H1 (cell line): ENCODE data around the gene PRR14L. TPM values are rescaled to one million over a fixed set of nuclear protein-coding genes. Genes with fewer than 3 reads are reported as not detected.

Experiments
- BRCA1 ChIP-seq: IDR thresholded peaks from 2 replicates; pipeline ENCODE4 v1.6.1; 2012; ENCODE audit warnings: low read depth, low read length, improper control_type of control experiment
- polyA plus RNA-seq, 7 experiments: library from polyadenylated mRNA; depleted of rRNA in 3 of 7; stranded (reverse) in 5 of 7; unstranded in 2 of 7; fragments of >200 nt in 5 of 7; fragments of 200-250 nt in 2 of 7; gene quantifications; 1 replicate in 5 of 7; 2 replicates in 1 of 7; 4 replicates in 1 of 7; pipeline versions ENCODE4 v1.2.1 to v1.2.3, GENCODE V29; 2011 to 2013; ENCODE audit warnings: missing spikeins in 2 of 7, mixed read lengths in 2 of 7
- total RNA-seq: library from RNA; stranded (reverse); fragmentation: NEBNext Ultra II Directional; extraction: Animal tissue kit (Norgen Biotek cat#: 25700); gene quantifications from 2 replicates; pipeline ENCODE4 v1.2.1, GENCODE V29; 2021
- TF ChIP-seq, protein P1 (sequence below): fragments of 300-600 bp; sonication (generic); IDR thresholded peaks from 2 replicates; pipeline ENCODE4 v1.7.1; 2012; ENCODE audit warnings: low read length, moderate library complexity, mild to moderate bottlenecking, inconsistent platforms; ENCODE audit not compliant: insufficient replicate concordance

Gene PRR14L
- total and polyA plus RNA-seq, 2 of the 8 experiments (the other 6 are each of a cell fraction or from before 2014, with no cell fraction given), result 26.5 to 98.6 TPM

GRCh38 chr22:31723723-31724122 lies 26.2 kb downstream of the PRR14L start (continued):
- TF ChIP-seq, protein P1, sequence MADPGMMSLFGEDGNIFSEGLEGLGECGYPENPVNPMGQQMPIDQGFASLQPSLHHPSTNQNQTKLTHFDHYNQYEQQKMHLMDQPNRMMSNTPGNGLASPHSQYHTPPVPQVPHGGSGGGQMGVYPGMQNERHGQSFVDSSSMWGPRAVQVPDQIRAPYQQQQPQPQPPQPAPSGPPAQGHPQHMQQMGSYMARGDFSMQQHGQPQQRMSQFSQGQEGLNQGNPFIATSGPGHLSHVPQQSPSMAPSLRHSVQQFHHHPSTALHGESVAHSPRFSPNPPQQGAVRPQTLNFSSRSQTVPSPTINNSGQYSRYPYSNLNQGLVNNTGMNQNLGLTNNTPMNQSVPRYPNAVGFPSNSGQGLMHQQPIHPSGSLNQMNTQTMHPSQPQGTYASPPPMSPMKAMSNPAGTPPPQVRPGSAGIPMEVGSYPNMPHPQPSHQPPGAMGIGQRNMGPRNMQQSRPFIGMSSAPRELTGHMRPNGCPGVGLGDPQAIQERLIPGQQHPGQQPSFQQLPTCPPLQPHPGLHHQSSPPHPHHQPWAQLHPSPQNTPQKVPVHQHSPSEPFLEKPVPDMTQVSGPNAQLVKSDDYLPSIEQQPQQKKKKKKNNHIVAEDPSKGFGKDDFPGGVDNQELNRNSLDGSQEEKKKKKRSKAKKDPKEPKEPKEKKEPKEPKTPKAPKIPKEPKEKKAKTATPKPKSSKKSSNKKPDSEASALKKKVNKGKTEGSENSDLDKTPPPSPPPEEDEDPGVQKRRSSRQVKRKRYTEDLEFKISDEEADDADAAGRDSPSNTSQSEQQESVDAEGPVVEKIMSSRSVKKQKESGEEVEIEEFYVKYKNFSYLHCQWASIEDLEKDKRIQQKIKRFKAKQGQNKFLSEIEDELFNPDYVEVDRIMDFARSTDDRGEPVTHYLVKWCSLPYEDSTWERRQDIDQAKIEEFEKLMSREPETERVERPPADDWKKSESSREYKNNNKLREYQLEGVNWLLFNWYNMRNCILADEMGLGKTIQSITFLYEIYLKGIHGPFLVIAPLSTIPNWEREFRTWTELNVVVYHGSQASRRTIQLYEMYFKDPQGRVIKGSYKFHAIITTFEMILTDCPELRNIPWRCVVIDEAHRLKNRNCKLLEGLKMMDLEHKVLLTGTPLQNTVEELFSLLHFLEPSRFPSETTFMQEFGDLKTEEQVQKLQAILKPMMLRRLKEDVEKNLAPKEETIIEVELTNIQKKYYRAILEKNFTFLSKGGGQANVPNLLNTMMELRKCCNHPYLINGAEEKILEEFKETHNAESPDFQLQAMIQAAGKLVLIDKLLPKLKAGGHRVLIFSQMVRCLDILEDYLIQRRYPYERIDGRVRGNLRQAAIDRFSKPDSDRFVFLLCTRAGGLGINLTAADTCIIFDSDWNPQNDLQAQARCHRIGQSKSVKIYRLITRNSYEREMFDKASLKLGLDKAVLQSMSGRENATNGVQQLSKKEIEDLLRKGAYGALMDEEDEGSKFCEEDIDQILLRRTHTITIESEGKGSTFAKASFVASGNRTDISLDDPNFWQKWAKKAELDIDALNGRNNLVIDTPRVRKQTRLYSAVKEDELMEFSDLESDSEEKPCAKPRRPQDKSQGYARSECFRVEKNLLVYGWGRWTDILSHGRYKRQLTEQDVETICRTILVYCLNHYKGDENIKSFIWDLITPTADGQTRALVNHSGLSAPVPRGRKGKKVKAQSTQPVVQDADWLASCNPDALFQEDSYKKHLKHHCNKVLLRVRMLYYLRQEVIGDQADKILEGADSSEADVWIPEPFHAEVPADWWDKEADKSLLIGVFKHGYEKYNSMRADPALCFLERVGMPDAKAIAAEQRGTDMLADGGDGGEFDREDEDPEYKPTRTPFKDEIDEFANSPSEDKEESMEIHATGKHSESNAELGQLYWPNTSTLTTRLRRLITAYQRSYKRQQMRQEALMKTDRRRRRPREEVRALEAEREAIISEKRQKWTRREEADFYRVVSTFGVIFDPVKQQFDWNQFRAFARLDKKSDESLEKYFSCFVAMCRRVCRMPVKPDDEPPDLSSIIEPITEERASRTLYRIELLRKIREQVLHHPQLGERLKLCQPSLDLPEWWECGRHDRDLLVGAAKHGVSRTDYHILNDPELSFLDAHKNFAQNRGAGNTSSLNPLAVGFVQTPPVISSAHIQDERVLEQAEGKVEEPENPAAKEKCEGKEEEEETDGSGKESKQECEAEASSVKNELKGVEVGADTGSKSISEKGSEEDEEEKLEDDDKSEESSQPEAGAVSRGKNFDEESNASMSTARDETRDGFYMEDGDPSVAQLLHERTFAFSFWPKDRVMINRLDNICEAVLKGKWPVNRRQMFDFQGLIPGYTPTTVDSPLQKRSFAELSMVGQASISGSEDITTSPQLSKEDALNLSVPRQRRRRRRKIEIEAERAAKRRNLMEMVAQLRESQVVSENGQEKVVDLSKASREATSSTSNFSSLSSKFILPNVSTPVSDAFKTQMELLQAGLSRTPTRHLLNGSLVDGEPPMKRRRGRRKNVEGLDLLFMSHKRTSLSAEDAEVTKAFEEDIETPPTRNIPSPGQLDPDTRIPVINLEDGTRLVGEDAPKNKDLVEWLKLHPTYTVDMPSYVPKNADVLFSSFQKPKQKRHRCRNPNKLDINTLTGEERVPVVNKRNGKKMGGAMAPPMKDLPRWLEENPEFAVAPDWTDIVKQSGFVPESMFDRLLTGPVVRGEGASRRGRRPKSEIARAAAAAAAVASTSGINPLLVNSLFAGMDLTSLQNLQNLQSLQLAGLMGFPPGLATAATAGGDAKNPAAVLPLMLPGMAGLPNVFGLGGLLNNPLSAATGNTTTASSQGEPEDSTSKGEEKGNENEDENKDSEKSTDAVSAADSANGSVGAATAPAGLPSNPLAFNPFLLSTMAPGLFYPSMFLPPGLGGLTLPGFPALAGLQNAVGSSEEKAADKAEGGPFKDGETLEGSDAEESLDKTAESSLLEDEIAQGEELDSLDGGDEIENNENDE, result no peak
- no peak for TF ChIP-seq BRCA1
